ENCODE data around the gene GADD45G. TPM values are rescaled to one million over a fixed set of nuclear protein-coding genes. Genes with fewer than 3 reads are reported as not detected.

The GADD45G gene
- polyA plus RNA-seq, 3 donors = 1.1 to 9.0 (median 1.3) TPM

DNA sequence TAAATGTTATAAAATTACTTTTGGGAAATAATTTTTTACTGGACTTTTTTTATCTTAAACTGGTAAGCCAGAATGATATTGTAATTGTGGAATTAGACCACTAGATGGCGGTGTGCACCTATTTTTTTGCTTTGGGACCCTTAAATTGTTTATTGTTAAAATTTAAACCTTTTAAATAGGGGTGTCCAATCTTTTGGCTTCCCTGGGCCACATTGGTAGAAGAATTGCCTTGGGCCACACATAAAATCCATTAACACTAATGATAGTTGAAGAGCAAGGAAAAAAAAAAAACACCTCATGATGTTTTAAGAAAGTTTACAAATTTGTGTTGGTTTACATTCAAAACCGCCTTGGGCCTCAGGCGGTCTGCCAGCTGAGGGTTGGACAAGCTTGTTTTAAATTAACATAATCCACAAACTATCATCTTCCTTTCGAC is 28.4 kb upstream of the GADD45G start:
- WGBS (ENCODE audit: insufficient coverage) = no CpG with 5 or more reads among the region's 4 CpGs
- H3K4me1 ChIP-seq (ENCODE audit: control insufficient read depth in 1 of 2, insufficient read depth in 2 of 2, low read length in 2 of 2) = peaks cover 24 to 25% of the 10 kb centered on the region in 2 donors
- DNase-seq = peak in 2 of 3 donors; percentile 25 to 56
- H2AFZ ChIP-seq (ENCODE audit: insufficient read depth, low read depth, low read length, poor library complexity, severe bottlenecking) = no peak overlapping the region
- Mint-ChIP-seq H3K9me3 (peaks cover 0 to 2% (median 0%) of the 10 kb centered on the region in 7 donors), H3K4me3 (no peak overlapping the region), H3K27ac (no peak overlapping the region), H3K36me3 (no peaks in the 10 kb centered on the region), H3K27me3 (ENCODE audit: low read depth in 3 of 3) (peaks cover 3 to 6% (median 5%) of the 10 kb centered on the region in 3 donors), H3K4me1 (peaks cover 23% of the 10 kb centered on the region)
- no peak overlapping the region for H3K9ac ChIP-seq (ENCODE audit: insufficient read depth, low read length, poor library complexity, severe bottlenecking)
- no peaks in the 10 kb centered on the region for H3K9me3 ChIP-seq (replicated peaks in 1 of 2; ENCODE audit: control insufficient read depth in 1 of 2, insufficient read depth in 1 of 2, low read length in 2 of 2)
- intact Hi-C loops (cut with micrococcal nuclease) = no loop called here
- H3K79me2 ChIP-seq (ENCODE audit: insufficient read depth, low read length) = no peaks in the 10 kb centered on the region
- H3K27me3 ChIP-seq (ENCODE audit: control insufficient read depth in 2 of 2, insufficient read depth in 2 of 2, low read length in 2 of 2) = no peaks in the 10 kb centered on the region
- TF ChIP-seq, protein P1, sequence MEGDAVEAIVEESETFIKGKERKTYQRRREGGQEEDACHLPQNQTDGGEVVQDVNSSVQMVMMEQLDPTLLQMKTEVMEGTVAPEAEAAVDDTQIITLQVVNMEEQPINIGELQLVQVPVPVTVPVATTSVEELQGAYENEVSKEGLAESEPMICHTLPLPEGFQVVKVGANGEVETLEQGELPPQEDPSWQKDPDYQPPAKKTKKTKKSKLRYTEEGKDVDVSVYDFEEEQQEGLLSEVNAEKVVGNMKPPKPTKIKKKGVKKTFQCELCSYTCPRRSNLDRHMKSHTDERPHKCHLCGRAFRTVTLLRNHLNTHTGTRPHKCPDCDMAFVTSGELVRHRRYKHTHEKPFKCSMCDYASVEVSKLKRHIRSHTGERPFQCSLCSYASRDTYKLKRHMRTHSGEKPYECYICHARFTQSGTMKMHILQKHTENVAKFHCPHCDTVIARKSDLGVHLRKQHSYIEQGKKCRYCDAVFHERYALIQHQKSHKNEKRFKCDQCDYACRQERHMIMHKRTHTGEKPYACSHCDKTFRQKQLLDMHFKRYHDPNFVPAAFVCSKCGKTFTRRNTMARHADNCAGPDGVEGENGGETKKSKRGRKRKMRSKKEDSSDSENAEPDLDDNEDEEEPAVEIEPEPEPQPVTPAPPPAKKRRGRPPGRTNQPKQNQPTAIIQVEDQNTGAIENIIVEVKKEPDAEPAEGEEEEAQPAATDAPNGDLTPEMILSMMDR (IDR thresholded peaks at IDR 0.05) = peak; percentile 88
- no peak overlapping the region for H3K27ac ChIP-seq (ENCODE audit: low read depth in 1 of 2, low read length in 2 of 2)
- no peaks in the 10 kb centered on the region for H4K20me1 ChIP-seq (ENCODE audit: insufficient read depth, low read length)
- H3K4me2 ChIP-seq (replicated peaks; ENCODE audit: extremely low read depth, low read length, poor library complexity, severe bottlenecking) = no peak overlapping the region
- H3K36me3 ChIP-seq (replicated peaks in 1 of 2; ENCODE audit: control insufficient read depth in 1 of 2, insufficient read depth in 2 of 2, low read length in 2 of 2) = no peaks in the 10 kb centered on the region
- no peak overlapping the region for H3K4me3 ChIP-seq (replicated peaks in 1 of 3; ENCODE audit: low read depth in 2 of 3, low read length in 3 of 3)

GRCh38 chr9:89577363-89577762 is 27.4 kb upstream of the GADD45G start:
- Histone ChIP-seq H4K20me1 (ENCODE audit: insufficient read depth, low read length) (no peaks in the 10 kb centered on the region), H3K27ac (ENCODE audit: low read depth in 1 of 2, low read length in 2 of 2) (no peak overlapping the region), H3K27me3 (ENCODE audit: control insufficient read depth in 2 of 2, insufficient read depth in 2 of 2, low read length in 2 of 2) (no peaks in the 10 kb centered on the region), H3K36me3 (replicated peaks in 1 of 2; ENCODE audit: control insufficient read depth in 1 of 2, insufficient read depth in 2 of 2, low read length in 2 of 2) (no peaks in the 10 kb centered on the region), H3K4me1 (ENCODE audit: control insufficient read depth in 1 of 2, insufficient read depth in 2 of 2, low read length in 2 of 2) (peaks cover 24 to 25% of the 10 kb centered on the region in 2 donors), H2AFZ (ENCODE audit: insufficient read depth, low read depth, low read length, poor library complexity, severe bottlenecking) (no peak overlapping the region), H3K9me3 (replicated peaks in 1 of 2; ENCODE audit: control insufficient read depth in 1 of 2, insufficient read depth in 1 of 2, low read length in 2 of 2) (no peaks in the 10 kb centered on the region), H3K4me3 (replicated peaks in 1 of 3; ENCODE audit: low read depth in 2 of 3, low read length in 3 of 3) (no peak overlapping the region), H3K79me2 (ENCODE audit: insufficient read depth, low read length) (no peaks in the 10 kb centered on the region), H3K9ac (ENCODE audit: insufficient read depth, low read length, poor library complexity, severe bottlenecking) (no peak overlapping the region), H3K4me2 (replicated peaks; ENCODE audit: extremely low read depth, low read length, poor library complexity, severe bottlenecking) (no peak overlapping the region)
- TF ChIP-seq, protein P1 (IDR thresholded peaks at IDR 0.05) = no peak
- Mint-ChIP-seq H3K36me3 (no peaks in the 10 kb centered on the region), H3K27me3 (ENCODE audit: low read depth in 3 of 3) (peaks cover 3 to 9% (median 4%) of the 10 kb centered on the region in 3 donors), H3K4me1 (peaks cover 23% of the 10 kb centered on the region), H3K9me3 (peaks cover 0 to 2% (median 0%) of the 10 kb centered on the region in 7 donors), H3K4me3 (no peak overlapping the region), H3K27ac (no peak overlapping the region)
- intact Hi-C loops (cut with micrococcal nuclease) = no loop called here
- no CpG with 5 or more reads among the region's 3 CpGs for WGBS (ENCODE audit: insufficient coverage)
- no peak for DNase-seq
